ENCODE measurements around the gene ATP1B1.

- no peak for TF ChIP-seq CTCF (IDR thresholded peaks at IDR 0.05)
- no peak for TF ChIP-seq EP300 (IDR thresholded peaks at IDR 0.05)
Measured at GRCh38 chr1:169105087-169105433, 1.4 kb upstream of the ATP1B1 start.
